NCI-H748 (cell line): Measurements from ENCODE around the gene NR5A2.
A peak's percentile ranks its signal among the peaks of the same experiment; 100 is the strongest.

Experiments
- DNase-seq: peaks from one replicate; lab custom pipeline; 2025; ENCODE audit not compliant: unreplicated experiment; lab: John Stamatoyannopoulos, UW

The NR5A2 gene

DNA sequence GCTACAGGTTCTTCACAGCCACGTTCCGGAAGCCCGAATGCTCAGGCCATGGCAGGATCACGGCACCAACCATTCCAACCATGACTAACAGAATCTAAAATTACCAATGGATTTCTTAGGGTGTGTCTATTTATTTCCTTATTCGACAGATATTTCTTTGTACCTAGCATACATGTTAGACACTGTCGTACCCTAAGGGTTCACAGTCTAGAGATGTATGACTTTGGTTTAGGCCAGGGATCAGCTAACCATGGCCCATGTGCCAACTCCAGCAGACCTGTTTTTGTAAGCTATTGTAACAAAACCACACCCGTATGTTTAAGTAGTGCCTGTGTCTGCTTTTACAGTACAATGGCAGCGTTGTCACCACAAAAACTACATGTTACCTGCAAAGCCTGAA is 167.0 kb downstream of the NR5A2 start:
- no peak for DNase-seq

DNA sequence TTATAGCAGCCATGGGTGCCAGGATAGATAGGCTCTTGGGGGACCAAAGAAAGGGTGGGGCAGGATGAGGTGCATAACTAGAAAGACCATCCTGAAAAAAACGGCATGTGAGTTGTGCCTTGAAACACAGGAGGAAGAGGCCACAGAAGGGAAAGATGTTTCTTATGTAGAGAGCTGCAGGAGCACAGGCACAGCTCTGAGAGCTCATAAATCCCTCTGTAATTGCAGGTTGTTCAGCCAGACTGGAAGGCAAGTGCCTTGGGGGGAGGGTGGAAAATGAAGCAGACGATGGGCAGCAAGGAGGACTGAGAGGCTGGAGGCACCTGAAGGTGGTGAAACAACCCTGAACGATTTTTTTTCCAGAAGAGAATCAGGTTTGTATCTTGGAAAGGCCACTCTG is 170.7 kb downstream of the NR5A2 start:
- DNase-seq = peak; percentile 5

DNA sequence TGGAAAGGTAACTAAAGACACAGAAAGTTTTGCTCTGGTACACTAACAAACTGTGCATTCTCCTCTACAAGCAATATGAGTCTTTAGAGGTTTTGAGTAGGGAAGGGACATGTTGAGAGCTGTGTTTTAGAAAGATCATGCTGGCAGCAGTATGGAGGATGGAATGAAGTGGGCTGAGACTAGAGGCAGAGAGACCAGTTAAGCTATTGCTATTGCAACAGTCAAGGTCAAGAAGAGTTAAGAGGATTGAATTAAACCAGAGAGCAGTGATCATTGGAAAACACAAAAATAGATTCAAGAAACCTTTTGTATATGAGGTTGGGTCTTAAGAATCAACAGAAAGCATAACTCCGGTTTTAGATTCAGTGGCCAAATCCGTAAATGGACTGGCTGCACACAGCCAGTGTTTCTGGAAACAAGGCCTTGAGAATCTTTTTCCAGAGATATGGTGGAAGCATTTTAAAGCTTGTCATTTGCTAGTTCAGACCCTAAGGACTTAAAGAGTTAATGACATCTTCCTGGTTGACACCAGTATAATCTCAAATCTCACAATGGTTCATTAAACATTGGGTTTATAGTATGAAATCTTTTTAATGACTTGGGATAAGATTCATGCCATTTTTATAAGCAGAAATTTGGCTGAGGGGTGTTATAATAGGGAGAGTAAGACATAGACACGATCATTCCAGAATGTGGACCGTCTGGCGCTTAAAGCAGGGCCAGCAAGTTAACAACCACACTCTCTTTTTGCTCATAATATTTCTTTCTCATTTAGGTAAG is 177.9 kb downstream of the NR5A2 start:
- DNase-seq = no peak

DNA sequence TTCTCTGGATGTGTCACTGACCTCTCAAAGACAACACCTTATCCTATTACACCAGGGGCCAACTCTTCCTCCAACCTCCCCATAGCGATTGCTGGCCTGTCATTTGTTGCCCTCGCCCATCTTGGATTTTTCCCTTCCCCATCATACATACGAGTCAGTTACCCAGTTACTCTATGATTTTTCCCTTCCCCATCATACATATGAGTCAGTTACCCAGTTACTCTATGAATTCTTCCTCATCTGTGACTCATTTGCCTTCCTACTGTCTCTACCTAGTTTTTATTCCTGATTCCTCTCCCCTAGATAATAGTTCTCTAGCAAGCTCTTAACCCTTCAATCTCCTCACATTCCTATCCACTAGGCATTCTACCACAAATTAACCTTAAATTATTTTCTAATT is 178.8 kb downstream of the NR5A2 start:
- DNase-seq = no peak

DNA sequence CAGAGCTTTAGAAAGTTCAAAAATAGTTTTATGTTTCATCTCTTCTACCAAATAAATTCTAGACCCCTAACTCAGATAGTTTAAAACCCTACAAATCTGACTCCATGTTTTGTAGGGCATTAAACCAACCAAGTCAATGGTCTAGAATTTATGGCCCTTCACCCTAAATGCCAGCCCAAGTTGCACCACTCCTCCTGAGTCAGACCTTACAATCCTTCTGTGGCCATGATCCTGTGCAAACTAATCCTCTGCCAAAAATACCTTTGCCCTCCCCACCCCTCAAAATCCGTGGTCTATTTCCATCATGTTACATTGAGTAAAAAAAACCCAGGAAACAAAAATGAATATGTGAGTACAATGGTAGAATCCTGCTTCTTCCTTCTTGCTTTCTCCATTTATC is 179.3 kb downstream of the NR5A2 start:
- DNase-seq = no peak

DNA sequence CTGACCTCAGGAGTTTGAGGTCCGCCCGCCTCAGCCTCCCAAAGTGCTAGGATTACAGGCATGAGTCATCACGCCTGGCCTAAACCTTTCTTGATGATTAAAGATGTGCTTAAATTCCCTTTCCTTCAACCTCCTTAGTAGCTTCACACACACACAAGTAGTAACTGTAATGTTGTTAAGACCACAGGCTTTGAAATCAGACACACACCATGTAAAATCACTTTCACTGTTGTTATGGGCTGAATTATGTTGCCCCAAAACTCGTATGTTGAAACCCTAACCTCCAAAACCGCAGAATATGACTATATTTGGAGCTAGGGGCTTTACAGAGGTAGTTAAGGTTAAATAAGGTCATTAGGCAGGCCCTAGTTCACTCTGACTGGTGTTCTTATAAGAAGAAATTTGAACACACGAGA is 180.2 kb downstream of the NR5A2 start:
- no peak for DNase-seq

DNA sequence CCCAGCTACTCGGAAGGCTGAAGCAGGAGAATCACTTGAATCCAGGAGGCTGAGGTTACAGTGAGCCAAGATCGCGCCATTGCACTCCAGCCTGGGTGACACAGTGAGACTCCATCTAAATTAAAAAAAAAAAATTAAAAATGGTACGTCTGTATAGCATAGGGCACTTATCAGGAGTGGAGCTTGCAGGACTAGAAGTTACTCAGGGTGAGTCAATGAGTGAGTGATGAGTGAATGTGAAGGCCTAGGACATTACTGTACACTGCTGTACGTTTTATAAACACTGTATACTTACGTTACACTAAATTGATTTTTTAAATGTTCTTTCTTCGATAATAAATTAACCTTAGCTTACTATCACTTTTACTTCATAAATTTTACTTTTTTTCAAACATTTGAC is 183.6 kb downstream of the NR5A2 start:
- no peak for DNase-seq

DNA sequence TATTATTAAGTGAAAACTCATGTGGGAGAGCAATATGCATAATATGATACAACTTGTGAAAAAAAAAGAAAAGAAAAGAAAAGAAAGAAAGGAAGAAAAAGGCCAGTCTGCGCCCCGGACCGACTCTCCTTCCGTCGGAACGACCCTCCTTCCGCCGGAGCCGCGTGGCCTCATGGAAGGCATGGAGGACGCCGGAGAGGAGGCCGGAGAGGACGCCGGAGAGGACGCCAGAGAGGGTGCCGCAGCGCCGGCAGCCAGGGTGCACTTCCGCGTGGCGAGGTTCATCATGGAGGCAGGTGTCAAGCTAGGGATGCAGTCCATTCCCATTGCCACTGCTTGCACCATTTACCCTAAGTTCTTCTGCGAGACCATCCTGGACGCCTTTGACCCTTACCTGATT is 185.9 kb downstream of the NR5A2 start:
- no peak for DNase-seq

DNA sequence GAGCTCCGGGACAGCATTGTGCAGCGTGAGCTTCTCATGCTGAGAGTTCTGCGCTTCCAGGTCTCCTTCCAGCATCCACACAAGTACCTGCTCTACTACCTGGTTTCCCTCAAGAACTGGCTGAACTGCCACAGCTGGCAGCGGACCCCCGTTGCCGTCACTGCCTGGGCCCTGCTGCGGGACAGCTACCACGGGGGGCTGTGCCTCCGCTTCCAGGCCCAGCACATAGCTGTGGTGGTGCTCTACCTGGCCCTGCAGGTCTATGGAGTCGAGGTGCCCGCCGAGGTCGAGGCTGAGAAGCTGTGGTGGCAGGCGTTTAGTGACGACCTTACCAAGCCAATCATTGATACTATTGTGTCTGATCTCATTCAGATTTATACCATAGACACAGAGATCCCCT is 186.4 kb downstream of the NR5A2 start:
- DNase-seq = no peak

GRCh38 chr1:200215350-200215749 is 187.8 kb downstream of the NR5A2 start:
- DNase-seq = no peak

DNA sequence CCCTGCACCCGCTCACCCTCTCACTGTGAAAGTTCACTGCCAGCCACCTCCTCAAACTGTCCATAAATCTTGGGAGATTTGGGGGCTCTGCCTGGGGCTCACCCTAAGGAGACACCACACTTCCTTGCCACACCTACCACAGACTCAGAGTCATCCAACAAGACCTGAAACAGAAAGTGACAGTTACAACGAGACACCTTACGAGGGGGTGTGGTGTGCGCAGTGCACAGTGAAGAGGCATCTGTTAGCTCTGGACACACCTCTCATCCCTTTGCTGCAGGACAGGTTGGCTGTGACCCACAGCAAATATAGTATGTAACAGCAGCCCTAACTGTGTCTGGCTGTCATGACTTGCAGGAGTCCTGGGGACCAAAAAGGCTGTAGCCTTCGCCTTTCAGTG is 190.2 kb downstream of the NR5A2 start:
- DNase-seq = no peak

GRCh38 chr1:200221614-200222282 is 194.2 kb downstream of the NR5A2 start:
- DNase-seq = no peak

DNA sequence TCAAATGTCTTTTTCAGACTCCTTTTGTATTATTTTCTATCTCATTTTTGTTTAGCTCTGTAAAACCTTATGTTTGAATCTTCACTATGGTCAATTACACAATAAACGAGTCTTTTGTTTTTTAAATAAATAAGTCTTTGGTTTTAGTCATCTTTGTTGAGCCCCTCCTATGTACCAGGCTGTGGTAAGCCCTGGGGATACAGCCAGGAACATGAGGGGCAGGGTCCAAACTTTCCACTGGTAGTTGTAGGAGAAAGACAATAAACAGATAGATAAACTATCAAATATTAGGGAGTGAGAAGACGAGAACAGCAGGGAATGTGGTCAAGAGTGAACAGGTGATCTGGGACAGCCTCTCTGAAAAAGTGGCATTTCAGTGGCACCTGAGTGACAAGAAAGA is 195.7 kb downstream of the NR5A2 start:
- no peak for DNase-seq

- DNase-seq = no peak
Measured at GRCh38 chr1:200223613-200224012, 196.1 kb downstream of the NR5A2 start.

DNA sequence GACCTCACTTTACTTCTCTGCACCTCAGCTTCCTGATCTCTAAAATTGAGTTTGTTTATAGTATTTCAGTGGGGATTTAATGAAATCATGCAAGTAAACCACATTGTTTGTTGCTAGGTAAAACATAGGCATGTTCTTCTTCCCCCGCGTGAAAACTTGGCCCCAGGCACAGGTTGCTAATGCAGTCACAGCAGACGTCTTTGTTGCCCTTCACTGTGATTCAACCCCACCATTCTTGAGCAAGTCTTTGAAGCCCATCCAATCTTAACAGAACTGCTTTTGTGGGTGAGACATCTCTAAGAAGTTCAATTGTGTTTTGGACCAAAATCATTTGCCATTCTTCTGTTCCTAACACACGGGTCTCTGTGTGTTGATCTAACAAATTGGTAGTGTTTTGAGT is 196.8 kb downstream of the NR5A2 start:
- no peak for DNase-seq

- no peak for DNase-seq
Measured at GRCh38 chr1:200226268-200226968, 198.9 kb downstream of the NR5A2 start.

- no peak for DNase-seq
Measured at GRCh38 chr1:200226969-200227303, 199.4 kb downstream of the NR5A2 start.
